ENCODE measurements around the gene POC1B. TPM values are rescaled to one million over a fixed set of nuclear protein-coding genes. Genes with fewer than 3 reads are reported as not detected.
"Not testable (repeated sequence)": the region's sequence is repeated elsewhere in the genome, so short reads cannot be mapped to it uniquely, and the experiment has no call there.

The POC1B gene
- total RNA-seq, 1 donor from 2014 or later = 6.8 TPM

DNA sequence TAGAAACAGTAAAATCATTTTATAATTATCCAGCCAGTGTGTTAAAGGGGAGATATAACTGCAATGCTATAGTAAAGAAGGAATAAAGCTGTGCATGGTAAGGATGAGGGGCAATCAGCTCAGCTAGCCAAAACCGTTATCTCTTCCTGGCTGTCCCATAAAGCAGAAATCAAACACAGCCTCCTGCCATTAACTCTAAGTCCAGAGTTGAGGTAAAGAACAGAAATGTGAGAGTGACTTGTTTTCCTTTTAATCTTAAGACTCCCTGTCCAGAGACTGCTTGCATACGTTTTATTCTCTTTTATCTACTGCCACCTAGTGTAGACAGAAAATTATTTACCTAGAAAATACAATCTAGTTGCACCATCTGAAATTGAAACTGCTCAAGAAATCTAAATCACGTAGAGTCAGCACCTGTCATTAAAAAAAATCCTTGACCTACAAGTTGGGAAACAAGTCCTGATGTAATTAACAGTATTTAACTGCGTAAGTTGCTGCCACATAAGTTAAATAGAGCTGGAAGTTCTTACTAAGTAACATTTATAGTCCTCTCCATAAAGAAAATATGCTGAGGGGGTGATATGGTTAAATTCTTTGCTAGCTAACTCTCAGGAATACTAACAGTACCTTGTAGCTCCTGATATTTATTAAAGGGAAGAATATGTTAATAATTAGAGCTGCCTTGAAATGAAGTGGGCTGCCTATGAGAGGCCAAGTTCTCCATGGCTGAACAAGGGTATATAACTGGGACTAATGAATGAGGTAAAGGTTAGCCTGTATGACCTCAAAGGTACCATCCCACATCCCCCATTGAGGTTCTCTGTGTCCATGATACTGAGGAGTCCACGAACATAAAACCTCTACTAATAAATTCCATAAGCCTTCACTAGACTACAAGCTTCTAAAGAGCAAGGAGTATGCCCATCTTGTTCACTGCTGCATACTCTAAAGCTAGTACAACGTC is 63.9 kb downstream of the POC1B start:
- peak; percentile 76 for ATAC-seq

DNA sequence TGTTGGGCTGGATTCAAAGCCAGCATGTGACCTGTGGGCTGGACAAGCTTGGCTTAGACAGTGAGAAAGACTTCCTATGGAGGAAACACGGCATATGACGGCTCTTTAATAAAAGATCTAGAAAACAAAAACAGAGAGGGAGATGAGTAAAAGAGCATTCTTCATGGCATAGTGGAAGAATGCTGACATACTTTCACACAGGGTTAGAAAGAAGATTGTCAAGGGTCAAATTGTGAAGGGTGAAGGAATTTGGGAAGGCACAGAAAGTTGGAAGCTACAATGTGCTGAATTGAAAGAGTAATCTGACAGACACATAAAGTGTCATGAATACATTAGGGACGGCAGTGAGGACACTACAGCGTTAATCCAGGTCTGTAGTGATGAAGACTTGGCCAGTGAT is 64.7 kb downstream of the POC1B start:
- no peak for ATAC-seq

DNA sequence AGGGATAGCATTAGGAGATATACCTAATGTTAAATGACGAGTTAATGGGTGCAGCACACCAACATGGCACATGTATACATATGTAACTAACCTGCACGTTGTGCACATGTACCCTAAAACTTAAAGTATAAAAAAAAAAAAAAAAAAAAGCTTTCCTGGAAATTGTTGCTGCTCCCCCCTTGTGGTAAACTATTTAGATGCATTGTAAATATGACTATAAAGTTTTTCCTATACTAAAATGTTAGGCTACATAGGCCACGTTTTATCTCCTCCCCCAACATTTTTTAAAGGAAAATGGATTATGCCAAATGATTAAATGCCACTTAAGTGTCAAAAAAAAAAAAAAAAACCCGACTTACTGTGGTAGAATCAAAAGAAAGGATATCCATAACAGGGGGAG is 66.6 kb downstream of the POC1B start:
- ATAC-seq = not testable (repeated sequence)

DNA sequence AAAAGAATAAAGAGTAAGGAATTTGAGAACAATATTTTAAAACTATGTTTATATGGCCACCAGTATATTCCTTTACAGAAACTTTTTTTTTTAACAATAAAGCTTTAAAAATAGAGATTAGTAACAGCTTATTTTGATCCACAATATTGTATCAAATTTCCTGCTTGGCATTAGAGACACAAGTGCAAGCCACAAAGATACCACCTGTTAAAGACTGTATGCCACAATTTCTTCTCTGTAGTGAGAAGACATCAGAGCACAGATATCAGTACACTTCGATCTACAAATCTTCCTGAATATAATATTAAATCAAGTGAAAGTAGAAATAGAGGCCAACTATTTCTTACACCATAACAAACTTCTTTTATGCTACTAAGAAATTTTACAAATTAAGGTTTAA is 69.3 kb downstream of the POC1B start:
- no peak for ATAC-seq

DNA sequence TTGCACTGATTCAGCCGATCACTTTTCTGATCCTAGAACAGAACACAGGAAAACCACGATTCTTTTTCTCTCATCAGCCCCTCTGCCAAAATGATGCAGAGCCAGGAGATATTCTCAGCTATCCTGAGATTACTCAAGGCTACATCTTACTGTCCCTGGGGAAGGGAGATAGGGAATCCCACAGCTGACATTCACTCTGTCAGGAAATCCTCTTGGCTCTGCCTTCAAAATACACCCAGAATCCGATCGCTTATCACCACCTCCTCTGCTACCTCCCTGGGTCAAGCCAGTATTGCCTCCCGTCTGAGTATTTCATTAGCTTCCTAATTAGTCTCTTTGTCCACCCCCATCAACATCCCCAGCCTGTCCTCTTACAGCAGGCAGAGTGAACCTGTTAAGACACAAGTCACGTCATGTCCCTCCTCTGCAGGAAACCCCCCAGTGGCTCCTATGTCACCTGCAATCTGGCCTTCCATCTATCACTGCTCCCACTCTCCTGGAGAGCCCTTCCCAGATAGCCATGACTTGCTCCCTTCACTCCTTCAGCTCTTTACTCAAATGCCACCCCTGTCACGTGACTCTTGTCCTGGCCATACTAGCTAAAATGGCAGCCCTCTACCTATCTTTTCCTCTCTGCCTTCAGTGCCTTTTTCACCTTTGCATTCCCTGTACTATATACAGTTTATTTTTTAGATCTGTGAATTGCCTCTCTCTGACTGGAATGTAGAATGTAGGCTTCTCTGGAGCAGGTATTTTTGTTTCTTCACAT is 71.6 kb downstream of the POC1B start:
- ATAC-seq = no peak

DNA sequence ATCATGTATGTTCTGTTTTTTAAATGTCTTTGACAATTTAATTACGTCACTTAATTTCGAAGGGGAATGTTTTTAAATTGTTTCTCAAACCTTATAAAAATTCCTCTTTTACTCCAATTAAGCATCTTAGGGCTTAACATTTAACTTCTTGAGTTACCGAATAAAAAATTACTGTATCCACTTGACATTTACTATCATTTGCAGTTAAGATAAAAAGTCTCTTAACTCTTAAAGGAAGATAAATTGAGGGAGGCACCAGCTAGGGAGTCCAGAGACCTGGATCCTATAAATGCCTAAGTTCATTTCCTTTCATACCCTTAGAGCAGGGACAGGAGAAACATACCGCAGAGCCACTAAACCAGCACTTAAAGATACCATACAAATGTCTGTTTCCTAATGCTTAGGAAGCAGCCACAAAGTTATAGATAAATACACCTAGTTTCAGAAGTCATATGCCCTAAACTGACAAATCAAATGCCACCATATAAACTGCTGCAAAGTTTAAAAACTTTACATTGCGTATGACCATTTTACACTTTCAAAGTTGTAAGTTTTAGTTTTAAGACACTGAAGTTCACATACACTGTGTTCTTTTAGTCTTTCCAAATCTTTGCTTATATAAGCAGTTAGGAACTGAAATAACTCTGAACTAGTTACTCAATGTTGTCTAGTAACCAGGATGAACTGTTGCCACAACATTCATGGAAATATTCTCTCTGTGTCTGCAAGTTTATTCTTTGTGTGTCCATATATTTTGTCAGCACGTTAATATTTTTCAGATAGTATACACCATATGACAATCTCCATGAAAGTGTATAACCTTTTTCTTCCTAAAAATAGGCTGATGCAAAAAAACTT is 72.5 kb downstream of the POC1B start:
- no peak for ATAC-seq

DNA sequence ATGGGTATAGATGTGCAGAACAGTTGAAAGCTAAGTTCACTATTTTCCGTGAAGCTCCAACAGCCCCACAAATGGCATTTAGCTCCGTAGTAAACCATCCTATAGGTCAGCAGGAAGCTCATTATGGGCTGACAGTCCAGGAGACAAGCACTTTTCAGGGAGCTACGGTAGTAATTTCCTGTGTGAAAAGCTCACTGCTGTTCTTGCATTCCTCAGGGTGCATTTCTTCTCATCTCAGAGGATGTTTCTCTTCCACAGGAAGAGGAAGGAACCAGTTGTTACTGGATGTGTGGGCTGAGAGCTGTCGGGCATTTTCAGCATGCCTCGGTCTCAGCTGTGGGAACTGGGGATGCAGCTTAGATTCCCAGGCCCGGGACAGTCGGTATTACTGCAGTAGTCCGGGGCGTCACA is 74.0 kb downstream of the POC1B start:
- no peak for ATAC-seq

DNA sequence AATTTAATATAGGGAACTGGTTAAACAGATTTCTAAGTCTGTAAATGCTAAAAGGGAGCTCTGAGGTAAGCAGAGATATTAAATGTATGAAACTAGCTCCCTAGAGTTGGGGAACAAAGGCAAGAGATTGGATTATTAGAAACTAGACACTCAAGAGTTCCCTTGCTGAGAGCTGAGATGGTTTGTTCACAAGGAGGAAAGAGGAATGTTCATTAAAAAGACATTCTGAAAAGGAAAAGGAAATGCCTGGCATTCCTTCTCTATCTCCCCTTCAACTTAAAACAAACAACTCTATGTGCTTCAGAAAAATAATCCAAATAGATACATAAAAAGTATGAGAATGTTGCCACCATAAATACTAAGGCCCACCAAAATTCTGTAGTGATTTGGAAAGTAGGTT is 74.9 kb downstream of the POC1B start:
- ATAC-seq = no peak

DNA sequence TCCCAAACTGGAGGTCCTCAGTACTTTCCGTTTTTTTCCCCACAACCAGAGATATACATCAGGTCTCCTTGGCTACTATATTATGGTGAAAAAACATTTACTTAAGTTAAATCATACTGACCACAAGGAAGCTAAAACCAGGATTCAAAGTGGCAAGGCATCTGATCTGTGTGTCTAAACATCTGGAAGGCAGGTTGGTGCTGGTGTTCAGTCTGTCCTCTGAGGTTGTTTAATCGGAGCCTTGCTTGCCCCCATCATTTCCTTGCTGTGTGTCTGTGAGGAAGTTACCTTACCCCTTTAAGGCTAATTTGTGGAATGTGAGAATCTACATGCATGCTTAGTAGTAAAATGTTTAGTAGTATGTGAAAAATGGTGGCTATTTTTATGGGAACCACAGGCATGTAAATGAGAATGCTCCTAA is 76.9 kb downstream of the POC1B start:
- ATAC-seq = no peak

DNA sequence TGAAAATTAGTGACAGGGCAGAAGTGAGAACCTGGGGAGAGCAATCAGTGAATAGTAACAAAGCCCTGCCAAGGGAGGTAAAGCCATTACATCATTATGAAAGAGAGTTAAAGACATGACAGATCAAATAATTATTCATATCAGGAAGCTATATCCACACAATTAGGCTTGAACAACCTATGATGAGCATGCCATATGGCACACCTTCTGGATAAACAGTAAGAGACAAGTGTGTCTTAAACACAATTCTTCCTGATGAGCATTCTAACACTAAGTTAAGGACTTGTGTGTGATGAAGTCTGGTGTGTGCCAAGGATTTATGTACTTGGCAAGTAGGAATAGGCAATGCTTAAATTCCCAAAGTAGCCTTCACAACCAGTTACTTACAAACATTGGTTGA is 77.3 kb downstream of the POC1B start:
- peak; percentile 89 for ATAC-seq

DNA sequence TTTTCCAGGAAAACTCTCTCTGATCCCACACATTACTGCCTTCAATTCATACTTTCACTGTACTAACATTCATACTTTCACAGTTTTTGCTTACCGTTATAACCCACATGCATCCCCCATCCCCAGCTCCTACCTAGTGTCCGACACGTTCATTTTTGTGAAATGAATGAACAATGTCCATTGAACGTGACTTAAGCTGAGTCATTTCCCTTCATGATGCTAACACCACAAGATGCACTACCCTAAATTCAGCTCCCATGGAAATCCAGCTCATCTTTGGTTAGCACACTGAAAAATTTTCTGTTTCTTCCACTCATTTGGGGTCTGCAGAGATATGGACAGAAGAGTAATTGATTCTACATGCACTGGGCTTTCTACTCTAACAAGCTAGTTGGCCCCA is 85.9 kb downstream of the POC1B start:
- ATAC-seq = no peak

DNA sequence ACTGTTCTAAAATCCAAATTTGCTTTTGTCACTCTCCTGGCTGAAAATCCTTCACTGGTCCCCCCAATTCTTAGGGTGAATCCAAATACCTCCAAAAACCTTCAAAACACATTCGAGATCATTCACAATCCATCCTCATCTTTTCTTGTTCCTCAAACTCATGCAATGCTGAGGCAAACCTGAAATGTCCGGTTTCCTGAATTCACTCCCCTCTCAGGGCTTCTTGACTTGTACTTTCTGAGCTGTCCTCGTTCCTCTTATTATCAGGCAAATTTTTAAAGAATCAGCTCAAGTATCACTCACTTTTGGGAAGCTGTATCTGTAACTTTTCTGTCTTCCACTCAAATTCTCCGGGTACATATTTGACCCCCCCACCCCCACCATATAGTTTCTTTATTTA is 88.6 kb downstream of the POC1B start:
- ATAC-seq = no peak

DNA sequence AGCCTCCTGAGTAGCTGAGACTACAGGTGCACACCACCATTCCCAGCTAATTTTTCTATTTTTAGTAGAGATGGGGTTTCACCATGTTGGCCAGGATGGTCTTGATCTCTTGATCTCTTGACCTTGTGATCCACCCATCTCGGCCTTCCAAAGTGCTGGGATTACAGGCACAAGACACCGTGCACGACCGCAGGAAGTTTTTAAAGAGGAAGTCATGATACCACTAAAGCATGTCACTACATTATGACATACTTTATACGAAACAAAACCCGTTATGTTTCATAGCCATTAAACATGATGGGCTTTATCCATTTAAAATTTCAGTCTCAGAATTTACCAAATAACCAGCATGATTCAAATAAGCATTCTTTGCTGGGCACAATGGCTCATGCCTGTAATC is 89.8 kb downstream of the POC1B start:
- no peak for ATAC-seq

DNA sequence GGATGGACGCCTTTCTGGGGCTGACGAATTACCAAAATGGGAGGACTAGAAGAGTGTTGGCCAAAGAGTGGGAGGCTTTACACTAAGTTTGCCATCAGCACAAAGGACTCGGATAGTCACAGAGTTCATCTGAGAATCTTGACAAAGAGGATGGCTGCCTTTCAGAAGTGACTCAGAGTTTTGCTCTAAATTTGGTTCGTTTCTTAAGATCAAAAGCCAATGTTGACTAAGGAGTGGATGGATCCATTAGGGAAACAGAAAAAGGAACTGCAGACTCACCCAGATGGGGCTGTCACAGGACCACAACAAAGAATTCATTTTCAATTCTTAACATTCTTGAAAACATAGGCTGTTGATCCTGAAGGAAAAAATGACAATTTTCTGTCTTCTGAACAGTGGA is 92.2 kb downstream of the POC1B start:
- no peak for ATAC-seq

DNA sequence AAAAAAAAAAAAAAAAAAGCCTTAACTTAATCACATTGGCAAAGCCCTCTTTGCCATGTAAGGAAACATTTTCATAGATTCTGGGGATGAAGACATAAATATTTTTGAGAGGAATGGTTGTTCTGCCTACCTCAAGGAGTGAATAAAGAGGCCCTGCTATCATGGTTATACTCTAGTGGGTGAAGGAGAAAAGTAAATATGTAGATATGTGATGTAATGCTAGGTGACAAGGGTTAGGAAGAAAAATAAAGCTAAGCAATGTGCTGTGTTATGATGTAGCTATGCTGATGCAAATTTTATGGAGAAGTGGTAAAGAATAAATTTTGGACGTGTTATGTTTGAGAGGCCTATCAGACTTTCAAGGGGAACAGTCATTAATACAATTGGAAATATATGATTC is 93.5 kb downstream of the POC1B start:
- ATAC-seq = no peak

DNA sequence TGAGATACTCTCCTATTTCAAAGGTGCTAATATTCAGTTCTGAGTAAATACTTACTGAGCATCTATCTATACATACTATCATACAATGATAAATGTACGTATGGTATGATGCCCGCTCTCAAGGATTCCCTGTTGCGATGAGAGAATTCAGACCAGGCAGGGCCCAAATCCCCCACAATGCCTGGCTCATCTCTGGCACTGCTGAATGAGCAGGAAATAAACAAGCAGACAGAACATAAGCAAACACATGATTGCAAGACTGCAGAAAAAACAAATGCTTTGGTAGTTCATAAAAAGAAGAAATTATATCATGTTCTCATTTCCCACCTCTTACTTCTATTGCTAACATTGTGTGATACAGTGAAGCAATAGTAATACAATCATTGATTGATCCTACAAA is 96.3 kb downstream of the POC1B start:
- no peak for ATAC-seq

DNA sequence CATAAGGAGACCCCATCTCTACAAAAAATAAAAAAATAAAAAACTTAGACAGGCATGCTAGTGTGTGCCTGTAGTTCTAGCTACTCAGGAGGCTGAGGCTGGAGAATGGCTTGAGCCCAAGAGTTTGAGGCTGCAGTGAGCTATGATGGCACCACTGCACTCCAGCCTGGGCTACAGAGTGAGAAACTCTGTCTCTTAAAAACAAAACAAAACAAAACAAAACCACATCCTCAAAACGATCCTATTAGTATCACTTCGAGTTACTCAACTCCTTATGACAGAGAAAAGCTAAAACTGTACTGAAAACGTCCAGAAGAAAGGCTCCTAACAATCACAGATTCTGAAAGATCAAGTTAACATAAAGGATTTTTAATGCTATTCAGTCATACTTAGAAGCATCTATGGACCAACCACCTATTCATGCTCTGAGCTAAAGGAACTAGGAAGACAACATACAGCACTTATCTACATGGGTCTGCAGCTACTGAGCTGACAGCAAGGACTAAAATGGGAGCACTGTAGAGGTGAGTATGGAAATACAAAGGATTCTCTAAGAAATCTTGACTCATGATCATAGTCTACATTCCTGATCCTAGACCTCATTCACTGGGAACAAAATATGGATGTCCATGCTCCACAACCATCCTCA is 98.2 kb downstream of the POC1B start:
- ATAC-seq = no peak

DNA sequence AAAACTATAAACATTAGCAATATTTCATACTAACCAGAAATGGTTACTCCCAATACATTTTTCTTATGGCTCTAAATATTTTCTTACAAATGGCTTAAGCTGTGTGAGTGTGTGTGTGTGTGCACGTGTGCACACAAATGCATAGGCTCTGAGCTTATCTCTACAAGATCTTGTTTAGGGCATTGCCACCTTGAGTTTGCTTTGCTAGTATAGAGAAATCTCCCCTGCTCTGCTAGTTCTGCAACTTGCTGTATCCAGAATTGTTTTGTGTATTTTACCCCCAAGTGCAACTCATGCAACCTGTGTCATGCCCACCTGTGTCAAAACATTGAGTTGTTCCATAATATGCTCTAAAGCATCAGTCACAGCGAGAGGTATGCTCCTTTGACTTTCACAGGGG is 101.0 kb downstream of the POC1B start:
- no peak for ATAC-seq

DNA sequence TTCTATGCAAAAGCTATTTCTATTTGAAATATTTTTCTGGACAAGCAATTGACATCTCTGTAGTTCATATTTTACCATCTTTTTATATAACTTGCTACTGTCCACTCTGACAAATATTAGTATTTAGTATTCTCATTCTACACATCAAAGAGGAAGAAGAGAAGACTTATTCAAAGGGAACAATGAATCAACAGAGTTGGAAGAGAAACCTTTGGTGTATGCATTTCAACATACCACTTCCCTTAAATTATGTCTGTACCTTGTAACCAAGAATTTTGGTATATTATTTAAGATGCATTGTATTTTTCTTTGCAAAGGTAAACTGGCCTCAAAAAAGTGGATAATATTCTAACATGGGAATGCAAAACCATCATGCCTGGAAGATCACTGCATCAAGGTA is 101.5 kb downstream of the POC1B start:
- no peak for ATAC-seq

DNA sequence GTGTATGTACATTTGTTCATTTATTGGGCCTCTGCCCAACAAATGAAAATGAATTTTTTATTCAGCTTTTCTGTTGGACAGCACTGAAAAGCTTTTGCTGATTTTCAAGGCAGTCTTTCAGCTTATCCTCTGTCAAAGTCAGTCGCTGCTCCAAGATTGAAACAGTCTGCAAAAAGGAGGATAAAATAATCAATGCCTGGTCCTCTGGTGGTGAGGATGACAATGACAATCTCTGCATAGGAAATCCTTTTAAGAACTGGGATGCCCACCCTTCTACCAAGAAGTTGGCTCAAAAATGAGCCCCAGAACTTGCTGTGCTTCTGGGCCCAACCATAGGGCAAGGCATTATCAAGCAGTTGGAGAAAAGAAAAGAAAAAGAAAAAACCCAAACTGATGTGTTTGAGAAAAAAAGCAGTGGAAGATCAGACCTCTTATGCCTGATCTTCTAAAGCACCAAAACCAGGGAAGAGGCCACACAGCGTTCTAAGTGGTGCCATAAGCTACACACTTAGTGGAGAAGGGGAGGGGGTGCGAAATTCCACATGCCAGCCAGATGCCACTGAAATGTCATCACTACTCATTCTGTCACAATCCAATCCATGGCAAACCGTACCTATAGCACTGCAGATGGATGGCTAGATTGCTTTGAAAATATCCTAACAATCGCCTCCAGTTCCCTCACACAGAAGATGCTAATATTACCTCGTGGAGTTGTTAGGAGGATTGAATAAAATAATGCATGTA is 104.6 kb downstream of the POC1B start:
- ATAC-seq = no peak

DNA sequence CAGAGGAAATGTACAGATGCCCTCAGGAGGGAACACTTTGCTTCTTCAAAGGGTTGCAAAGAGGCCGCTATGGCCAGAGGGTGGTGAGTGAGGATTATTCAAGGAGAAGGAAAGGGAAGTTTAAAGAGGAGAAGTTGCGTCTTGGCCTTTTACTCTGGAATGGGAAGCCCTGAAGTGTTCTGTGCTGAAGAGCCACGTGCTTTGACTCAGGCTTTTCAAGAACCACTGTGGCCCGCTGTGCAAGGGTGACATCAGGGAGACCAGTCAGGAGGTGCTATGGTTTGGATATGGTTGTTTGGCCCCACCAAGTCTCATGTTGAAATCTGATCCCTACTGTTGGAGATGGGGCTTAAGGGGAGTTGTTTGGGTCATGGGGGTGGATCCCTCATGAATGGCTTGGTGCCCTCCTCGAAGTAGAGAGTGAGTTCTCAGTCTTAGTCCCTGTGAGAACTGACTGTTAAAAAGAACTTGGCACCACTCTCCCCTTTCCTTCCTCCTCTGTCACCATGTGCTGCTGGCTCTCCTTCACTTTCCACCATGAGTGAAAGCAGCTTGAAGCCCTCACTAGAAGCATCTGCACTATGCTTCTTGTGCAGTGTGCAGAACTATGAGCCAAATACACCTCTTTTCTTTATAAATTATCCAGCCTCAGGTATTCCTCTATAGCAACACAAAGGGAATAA is 107.5 kb downstream of the POC1B start:
- ATAC-seq = no peak
